ENCODE measurements around the gene SLC6A6. TPM values are rescaled to one million over a fixed set of nuclear protein-coding genes. Genes with fewer than 3 reads are reported as not detected.

SLC6A6 gene
- polyA plus RNA-seq, 3 donors, result 17.3 to 26.9 (median 18.8) TPM

DNA sequence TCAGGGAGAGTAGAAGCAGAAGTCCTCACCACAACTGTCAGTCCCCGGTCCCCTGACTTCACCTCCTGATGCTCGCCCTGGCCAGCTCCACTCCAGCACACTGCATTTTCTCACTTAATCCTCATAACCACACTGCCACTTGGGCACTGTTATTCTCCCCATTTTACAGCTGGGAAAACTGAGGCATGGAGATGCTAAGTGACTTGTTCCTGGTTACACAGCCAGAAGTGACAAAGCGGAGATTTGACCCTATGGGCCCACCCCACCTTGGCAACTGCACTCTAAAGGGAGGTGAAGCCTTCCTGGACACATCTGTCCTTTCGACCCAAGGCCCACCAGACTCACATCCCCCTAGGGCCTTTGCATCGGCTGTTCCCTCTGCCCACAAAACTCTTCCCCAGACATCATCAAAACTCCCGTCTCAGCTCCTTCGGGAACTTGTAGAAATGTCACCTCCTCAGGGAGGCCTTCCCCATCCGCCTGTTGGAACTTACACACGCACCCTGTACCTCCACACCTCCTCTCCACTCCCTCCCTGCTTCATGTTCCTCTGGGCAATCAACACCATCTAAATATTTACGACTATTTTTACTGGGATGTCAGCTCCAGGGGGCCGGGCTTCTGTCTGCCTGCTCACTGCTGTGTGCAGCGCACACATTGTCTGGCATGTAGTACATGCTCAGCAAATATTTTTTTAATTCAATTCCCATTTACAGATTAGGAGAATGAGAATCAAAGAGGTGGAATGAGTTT is 134.6 kb downstream of the SLC6A6 start:
- DNase-seq (ENCODE audit: extremely low read depth in 1 of 11, low read depth in 9 of 11, low spot score in 4 of 11), result no peak

DNA sequence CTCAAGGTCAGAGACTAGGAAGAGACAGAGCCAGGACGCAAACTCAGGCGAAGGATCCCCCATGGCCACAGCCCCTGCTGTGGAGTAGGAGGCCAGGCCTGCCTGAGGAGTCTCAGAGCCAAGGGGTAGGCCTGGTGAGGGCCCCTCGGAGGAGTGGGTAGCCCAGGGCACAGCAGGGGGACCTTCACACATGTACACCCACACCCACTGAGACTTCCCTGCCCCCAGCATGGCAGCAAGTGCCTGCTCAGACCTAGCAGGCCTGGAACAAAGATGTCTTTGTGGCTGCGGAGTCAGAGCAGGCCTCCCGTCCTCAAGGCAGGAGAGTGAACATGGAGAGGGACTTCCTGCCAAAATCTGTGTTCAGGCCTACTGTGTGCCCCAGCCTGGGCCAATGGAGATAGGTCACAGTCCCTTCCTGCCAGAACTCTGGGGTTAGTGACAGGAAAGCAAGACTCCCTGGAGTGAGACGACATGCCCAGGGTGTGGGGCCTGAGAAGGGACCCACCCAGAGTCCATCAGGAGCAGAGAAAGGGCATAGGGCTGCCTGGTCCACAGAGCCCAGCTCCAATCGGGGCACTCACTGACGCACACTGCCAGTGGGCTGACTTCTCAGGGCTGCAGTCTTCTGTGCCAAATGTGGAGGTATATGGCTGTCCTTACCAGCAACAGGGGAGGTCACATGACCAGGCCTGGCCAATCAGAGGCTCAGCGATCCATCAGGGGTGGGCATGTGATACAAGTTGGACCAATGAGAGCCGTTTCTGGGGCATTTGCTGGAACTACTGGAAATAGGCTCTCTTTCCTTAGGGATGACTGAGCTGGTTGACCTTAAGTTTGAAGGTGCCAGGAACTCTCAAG is 135.4 kb downstream of the SLC6A6 start:
- no peak for DNase-seq (ENCODE audit: extremely low read depth in 1 of 11, low read depth in 9 of 11, low spot score in 4 of 11)

DNA sequence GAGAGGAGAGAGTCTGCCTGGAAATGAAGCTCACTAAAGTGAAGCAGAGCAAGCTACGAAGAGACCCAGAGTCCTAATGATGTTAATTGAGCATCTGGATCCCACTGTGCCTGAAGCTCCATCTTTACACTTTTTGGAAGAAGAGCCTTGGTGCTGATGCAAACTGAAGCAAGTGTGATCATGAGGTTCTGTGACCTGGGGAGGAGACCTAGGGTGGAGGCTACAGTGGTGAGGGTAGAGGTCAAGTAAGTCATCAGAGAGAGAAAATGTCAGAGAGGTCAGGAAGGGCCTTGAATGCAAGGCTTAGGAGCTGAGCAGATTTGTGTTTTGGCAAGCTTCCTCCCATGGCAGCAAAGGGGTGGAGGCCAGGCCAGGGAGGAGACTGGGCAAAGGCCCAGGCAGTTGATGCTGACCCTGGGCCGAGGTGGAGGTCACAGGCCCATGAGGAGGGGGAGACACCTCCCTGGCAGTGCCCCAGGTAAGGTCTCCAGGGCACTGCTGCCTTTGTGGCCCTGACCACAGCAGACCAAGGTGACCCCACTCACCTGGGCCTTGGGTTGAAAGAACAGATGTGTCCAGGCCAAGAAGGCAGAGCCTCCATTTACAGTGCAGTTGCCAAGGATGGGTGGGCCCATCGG is 136.2 kb downstream of the SLC6A6 start:
- DNase-seq (ENCODE audit: extremely low read depth in 1 of 11, low read depth in 9 of 11, low spot score in 4 of 11), result no peak

Other genes starting within 250 kb of the SLC6A6 start
- 10 to 100 TPM; 42.7 to 60.4 (median 52.6) TPM for gene XPC, start 224.0 kb upstream of the SLC6A6 start, polyA plus RNA-seq (ENCODE audit: insufficient read length in 3 of 3)
- 10 to 100 TPM; 14.5 to 20.0 (median 18.5) TPM for gene LSM3, start 223.8 kb upstream of the SLC6A6 start, polyA plus RNA-seq (ENCODE audit: insufficient read length in 3 of 3)
- 1 to 10 TPM; 1.2 to 2.2 (median 1.2) TPM for gene GRIP2, start 137.7 kb downstream of the SLC6A6 start, polyA plus RNA-seq (ENCODE audit: insufficient read length in 3 of 3)
- 10 to 100 TPM; 32.4 to 41.3 (median 36.3) TPM for gene CCDC174, start 249.2 kb downstream of the SLC6A6 start, polyA plus RNA-seq (ENCODE audit: insufficient read length in 3 of 3)